ENCODE measurements around the gene CACNA1H.
"Not testable (repeated sequence)": the region's sequence is repeated elsewhere in the genome, so short reads cannot be mapped to it uniquely, and the experiment has no call there.

The CACNA1H gene

DNA sequence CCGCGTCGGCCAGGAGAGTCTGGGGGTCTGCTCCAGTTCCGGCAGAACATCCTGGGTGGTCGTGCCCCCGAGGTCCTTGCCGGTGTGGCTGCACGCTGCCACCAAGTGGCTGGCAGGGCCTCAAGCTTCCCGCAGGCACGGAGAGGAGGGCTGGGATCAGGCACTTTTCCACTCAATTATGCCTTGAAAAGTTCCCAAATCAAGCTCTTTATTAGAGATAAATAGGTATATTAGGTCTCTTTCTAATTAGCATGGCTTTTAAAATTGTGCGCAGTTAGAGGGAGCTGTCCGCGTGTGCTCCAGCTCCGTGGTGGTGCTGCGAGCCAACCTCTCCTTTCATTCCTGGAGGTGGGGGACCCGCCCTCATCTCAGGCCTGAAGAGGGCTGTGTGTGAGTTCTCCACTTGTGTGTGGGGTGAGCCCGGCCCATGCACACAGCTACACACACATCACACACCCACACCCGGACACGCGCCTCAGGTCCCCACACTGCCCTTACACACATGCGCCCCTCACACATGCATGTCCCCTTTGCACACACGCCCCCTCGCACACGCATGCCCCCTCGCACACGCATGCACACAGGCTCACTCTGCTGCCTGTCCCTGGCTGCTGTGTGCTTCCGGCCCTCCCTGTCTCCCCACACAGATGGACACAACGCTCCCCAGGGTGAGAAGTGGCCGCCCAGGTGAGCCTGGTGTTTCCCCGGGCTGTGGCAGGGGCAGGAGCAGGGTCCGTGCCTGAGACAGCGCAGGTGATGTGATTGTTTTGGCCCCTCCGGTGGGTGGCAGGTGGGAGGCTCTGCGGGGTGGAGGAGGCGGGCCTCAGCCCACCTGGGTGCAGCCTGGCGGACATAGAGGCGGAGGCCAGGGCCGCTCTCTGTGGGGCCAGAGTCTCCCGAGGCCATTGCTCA, 28.8 kb downstream of the CACNA1H start:
- TF ChIP-seq, protein P1, sequence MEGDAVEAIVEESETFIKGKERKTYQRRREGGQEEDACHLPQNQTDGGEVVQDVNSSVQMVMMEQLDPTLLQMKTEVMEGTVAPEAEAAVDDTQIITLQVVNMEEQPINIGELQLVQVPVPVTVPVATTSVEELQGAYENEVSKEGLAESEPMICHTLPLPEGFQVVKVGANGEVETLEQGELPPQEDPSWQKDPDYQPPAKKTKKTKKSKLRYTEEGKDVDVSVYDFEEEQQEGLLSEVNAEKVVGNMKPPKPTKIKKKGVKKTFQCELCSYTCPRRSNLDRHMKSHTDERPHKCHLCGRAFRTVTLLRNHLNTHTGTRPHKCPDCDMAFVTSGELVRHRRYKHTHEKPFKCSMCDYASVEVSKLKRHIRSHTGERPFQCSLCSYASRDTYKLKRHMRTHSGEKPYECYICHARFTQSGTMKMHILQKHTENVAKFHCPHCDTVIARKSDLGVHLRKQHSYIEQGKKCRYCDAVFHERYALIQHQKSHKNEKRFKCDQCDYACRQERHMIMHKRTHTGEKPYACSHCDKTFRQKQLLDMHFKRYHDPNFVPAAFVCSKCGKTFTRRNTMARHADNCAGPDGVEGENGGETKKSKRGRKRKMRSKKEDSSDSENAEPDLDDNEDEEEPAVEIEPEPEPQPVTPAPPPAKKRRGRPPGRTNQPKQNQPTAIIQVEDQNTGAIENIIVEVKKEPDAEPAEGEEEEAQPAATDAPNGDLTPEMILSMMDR (IDR thresholded peaks at IDR 0.05): no peak
- Histone ChIP-seq H3K27me3 (peaks cover 23% of the 10 kb centered on the region), H3K9me3 (no peaks in the 10 kb centered on the region), H3K36me3 (no peaks in the 10 kb centered on the region), H3K4me1 (ENCODE audit: control insufficient read depth in 1 of 2, insufficient read depth in 1 of 2, low read depth in 1 of 2, low read length in 1 of 2) (no peaks in the 10 kb centered on the region), H3K4me3 (ENCODE audit: low read depth in 1 of 2, low read length in 1 of 2) (no peak overlapping the region), H3K27ac (no peak overlapping the region)

DNA sequence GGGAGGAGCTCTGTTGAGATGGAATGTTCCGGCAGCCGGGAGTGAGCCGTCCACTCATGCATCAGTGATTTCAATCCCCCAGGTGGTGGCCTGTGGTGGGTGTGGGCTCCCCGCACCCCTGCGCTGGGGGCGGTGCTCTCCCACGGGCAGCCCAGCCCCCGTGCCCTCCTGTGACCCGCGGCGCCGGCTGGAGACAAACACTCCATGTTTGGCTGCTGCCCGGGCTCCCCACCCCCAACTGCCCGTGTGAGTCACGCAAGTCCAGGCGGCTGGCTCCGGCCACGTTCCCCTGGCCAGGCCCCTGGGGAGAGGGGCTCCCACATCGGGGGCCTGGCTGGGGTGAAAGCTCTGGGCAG, 29.4 kb downstream of the CACNA1H start:
- Histone ChIP-seq H3K9me3 (no peaks in the 10 kb centered on the region), H3K27ac (no peak overlapping the region), H3K4me3 (ENCODE audit: low read depth in 1 of 2, low read length in 1 of 2) (no peak overlapping the region), H3K36me3 (no peaks in the 10 kb centered on the region), H3K27me3 (peaks cover 23% of the 10 kb centered on the region), H3K4me1 (ENCODE audit: control insufficient read depth in 1 of 2, insufficient read depth in 1 of 2, low read depth in 1 of 2, low read length in 1 of 2) (no peaks in the 10 kb centered on the region)
- TF ChIP-seq, protein P1 (IDR thresholded peaks at IDR 0.05): no peak

DNA sequence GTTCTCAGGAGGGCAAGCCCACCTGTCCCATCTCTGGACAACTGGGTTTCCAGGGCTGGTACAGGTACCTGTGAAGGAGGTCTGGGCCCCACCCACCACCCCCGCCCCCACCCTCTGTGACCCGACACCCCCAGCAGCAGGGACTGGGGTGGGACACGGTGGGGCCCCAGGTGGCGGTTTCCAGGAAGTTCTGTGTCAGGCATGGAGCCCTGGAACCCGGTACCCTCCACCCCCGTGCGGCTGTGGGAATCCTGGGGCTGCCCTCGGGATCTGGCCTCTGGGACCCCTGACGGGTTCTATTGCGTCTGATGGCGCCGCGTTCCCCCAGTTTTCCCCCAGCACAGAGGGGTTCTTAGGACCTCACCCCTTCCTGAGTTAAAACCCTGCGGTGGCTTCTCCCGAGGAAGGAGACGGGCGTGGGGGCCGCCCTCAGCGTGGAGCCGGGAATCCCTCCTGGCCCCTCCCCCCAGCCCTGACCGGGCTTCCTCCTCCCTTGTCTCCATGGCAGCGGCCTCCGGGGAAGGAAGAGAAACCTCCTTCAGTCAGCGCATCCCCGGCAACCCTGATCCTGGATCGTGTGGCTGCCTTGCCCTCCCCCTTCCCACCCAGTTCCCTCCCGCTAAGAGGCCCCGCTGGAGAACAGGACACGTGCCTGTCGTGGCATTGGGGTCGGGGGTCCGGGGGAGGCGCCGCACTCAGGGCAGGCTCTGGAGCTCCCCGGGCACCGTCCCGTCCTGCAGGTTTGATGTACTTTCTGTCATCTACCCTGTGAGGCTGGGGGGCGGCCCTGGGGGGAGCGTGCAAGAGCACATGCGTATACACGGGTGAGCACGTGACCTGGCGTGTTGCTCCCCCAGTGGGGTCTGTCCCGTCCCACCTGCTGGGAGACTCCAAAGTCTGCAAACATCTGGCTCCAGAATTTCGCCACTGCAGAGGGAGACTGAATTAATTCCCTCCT, 30.3 kb downstream of the CACNA1H start:
- Histone ChIP-seq H3K27me3 (peaks cover 23% of the 10 kb centered on the region), H3K4me3 (ENCODE audit: low read depth in 1 of 2, low read length in 1 of 2) (no peak overlapping the region), H3K9me3 (no peaks in the 10 kb centered on the region), H3K27ac (no peak overlapping the region), H3K4me1 (ENCODE audit: control insufficient read depth in 1 of 2, insufficient read depth in 1 of 2, low read depth in 1 of 2, low read length in 1 of 2) (no peaks in the 10 kb centered on the region), H3K36me3 (no peaks in the 10 kb centered on the region)
- TF ChIP-seq, protein P1 (IDR thresholded peaks at IDR 0.05): no peak

DNA sequence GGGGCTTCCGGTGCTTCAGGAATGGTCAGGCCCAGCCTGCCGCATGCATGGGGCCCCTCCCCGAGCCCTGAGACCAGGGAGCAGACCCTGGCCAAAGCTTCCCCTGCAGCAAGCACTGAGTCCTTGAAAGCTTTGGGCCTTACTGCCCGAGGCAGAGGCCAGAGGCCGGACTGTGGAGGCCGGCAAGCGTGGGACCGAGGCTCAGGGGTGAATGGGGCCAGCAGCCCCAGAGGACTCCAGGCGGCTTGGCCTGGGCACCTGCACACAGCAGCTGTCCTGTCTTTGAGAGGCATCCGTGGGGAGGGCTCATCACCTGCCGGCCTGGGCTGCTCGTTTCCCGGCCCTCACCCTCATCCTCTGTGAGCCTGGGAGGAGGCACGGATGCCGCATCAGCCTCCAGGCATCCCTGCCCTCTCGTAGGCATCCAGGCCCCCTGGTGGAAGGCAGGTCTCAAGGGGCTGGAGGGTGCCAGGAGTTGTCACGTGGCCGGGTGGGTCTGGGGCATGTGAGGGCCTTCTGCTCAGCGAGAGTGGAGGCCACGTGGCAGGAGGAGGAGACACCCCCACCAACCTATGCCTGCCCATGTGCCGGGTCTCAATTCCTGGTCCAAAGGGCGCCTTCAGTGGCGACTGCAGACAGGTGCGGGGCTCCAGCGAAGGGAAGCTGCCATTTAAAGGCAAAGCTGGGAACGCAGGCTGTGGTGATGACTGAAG, 31.4 kb downstream of the CACNA1H start:
- Histone ChIP-seq H3K36me3 (no peaks in the 10 kb centered on the region), H3K4me3 (ENCODE audit: low read depth in 1 of 2, low read length in 1 of 2) (no peak overlapping the region), H3K27ac (no peak overlapping the region), H3K27me3 (peaks cover 23% of the 10 kb centered on the region), H3K9me3 (no peaks in the 10 kb centered on the region), H3K4me1 (ENCODE audit: control insufficient read depth in 1 of 2, insufficient read depth in 1 of 2, low read depth in 1 of 2, low read length in 1 of 2) (no peaks in the 10 kb centered on the region)
- TF ChIP-seq, protein P1 (IDR thresholded peaks at IDR 0.05): no peak

DNA sequence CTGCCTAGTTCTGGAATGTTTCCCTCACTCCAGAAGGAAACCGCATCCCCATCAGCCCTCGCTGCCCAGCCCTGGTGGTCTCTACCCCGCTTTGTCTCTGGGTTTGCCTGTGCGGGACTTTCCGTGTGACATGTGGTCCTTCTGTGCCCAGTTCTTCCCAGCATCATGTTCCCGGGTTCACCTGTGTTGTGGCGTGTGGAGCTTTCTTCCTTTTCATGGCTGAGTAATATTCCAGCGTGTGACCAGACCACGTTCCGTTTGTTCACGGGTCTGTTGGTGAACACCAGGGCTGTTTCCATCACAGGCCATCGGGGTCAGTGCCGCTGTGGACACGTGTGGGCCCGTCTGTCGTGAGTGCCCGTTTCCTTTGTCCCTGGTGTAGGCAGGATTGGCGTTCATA, 32.1 kb downstream of the CACNA1H start:
- Histone ChIP-seq H3K4me3 (ENCODE audit: low read depth in 1 of 2, low read length in 1 of 2) (no peak overlapping the region), H3K27ac (no peak overlapping the region), H3K4me1 (ENCODE audit: control insufficient read depth in 1 of 2, insufficient read depth in 1 of 2, low read depth in 1 of 2, low read length in 1 of 2) (no peaks in the 10 kb centered on the region), H3K27me3 (peaks cover 23% of the 10 kb centered on the region), H3K9me3 (no peaks in the 10 kb centered on the region), H3K36me3 (no peaks in the 10 kb centered on the region)
- TF ChIP-seq, protein P1 (IDR thresholded peaks at IDR 0.05): no peak

DNA sequence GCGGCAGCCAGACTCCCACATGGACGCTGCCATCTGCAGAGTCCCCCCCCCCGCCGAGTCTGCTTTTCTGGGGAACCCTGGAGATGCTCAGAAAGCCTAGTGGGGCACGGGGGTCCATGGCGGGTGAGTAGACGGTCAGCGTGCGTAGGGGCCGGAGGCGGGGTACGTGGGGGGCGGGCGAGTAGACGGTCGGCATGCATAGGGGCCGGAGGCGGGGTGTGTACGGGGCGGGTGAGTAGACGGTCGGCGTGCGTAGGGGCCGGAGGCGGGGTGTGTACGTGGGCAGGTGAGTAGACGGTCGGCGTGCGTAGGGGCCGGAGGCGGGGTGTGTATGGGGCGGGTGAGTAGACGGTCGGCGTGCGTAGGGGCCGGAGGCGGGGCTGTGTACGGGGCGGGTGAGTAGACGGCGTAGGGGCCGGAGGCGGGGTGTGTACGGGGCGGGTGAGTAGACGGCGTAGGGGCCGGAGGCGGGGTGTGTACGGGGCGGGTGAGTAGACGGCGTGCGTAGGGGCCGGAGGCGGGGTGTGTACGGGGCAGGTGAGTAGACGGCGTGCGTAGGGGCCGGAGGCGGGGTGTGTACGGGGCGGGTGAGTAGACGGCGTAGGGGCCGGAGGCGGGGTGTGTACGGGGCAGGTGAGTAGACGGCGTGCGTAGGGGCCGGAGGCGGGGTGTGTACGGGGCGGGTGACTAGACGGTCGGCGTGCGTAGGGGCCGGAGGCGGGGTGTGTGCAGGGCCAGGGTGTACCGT, 32.7 kb downstream of the CACNA1H start:
- H3K27ac ChIP-seq; H3K4me3 ChIP-seq (ENCODE audit: low read depth in 1 of 2, low read length in 1 of 2); H3K36me3 ChIP-seq; H3K9me3 ChIP-seq; H3K4me1 ChIP-seq (ENCODE audit: control insufficient read depth in 1 of 2, insufficient read depth in 1 of 2, low read depth in 1 of 2, low read length in 1 of 2): not testable (repeated sequence)
- H3K27me3 ChIP-seq: peaks cover 23% of the 10 kb centered on the region

Data from neutrophil (primary cell).